H54 (cell line): ENCODE results near the gene SRGAP3.

ENCODE experiments used
- DNase-seq: peaks from one replicate; pipeline ENCODE4 v3.0.0; 2011; ENCODE audit warnings: low spot score, mixed read lengths; ENCODE audit not compliant: insufficient read length
- FAIRE-seq: peaks from 3 replicates; lab custom pipeline; 2011; peaks lifted over from hg19 to GRCh38; lab: Jason Lieb, UNC
- POLR2A ChIP-seq: IDR thresholded peaks from 2 replicates; pipeline ENCODE4 v1.6.1; 2011; ENCODE audit warnings: low read depth, mild to moderate bottlenecking, low read length

Gene SRGAP3

DNA sequence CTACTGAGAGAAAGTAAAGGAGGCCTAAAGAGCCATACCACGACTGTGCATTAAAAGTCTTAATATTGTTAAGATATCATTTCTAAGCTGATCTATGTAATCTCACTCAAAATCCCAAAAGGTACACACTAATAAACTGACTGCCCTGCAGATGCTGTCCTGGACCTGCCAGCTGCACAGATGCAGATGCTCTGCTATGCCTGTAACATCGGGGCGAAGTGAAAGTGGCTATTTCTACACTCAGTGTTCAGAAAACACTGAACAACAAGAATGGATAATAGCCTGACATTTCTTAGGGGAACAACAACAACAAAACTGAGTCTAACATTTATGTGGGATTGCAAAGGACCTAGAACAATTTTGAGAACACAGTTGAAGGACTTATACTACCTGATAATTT, 318.1 kb downstream of the SRGAP3 start:
- peak; percentile 41 for FAIRE-seq
- no peak for DNase-seq
- no peak for TF ChIP-seq POLR2A
